ENCODE measurements around the gene GALR1.

The GALR1 gene

GRCh38 chr18:77250501-77250925 lies 865 bp downstream of the GALR1 start:
- H3K4me3 ChIP-seq (replicated peaks; ENCODE audit: low read depth, low read length): no peak overlapping the region
- DNase-seq (ENCODE audit: extremely low read depth, low read depth): no peak
- TF ChIP-seq, protein P1, sequence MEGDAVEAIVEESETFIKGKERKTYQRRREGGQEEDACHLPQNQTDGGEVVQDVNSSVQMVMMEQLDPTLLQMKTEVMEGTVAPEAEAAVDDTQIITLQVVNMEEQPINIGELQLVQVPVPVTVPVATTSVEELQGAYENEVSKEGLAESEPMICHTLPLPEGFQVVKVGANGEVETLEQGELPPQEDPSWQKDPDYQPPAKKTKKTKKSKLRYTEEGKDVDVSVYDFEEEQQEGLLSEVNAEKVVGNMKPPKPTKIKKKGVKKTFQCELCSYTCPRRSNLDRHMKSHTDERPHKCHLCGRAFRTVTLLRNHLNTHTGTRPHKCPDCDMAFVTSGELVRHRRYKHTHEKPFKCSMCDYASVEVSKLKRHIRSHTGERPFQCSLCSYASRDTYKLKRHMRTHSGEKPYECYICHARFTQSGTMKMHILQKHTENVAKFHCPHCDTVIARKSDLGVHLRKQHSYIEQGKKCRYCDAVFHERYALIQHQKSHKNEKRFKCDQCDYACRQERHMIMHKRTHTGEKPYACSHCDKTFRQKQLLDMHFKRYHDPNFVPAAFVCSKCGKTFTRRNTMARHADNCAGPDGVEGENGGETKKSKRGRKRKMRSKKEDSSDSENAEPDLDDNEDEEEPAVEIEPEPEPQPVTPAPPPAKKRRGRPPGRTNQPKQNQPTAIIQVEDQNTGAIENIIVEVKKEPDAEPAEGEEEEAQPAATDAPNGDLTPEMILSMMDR (IDR thresholded peaks at IDR 0.05; ENCODE audit: low read depth, low read length, missing control alignments): no peak

GRCh38 chr18:77250926-77251729 lies 1.5 kb downstream of the GALR1 start:
- TF ChIP-seq, protein P1 (IDR thresholded peaks at IDR 0.05; ENCODE audit: low read depth, low read length, missing control alignments): no peak
- no peak overlapping the region for H3K4me3 ChIP-seq (replicated peaks; ENCODE audit: low read depth, low read length)

DNA sequence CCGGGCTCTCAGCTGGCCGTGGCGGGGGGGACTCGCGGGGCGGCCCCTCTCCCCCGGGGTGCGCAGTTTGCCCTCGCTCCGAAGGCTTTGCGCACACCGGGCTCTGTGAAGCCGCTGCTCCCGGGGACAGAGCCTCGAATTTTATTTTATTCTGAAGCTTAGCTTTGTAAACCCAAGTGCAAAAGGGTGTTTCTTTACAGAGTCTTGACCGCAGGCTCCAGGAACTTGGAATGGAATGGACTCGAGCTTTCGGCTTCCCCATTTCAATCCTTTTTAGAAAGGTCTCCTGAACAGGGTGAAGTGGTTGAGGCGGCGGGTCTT lies 2.0 kb downstream of the GALR1 start:
- H3K4me3 ChIP-seq (replicated peaks; ENCODE audit: low read depth, low read length): no peak overlapping the region
- TF ChIP-seq, protein P1 (IDR thresholded peaks at IDR 0.05; ENCODE audit: low read depth, low read length, missing control alignments): no peak
- DNase-seq (ENCODE audit: extremely low read depth, low read depth): no peak

More at GRCh38 chr18:77250926-77251729, 1.5 kb downstream of the GALR1 start:
- no peak for DNase-seq (ENCODE audit: extremely low read depth, low read depth)

GRCh38 chr18:77254711-77255405 lies 5.2 kb downstream of the GALR1 start:
- TF ChIP-seq, protein P1 (IDR thresholded peaks at IDR 0.05; ENCODE audit: low read depth, low read length, missing control alignments): no peak
- no peak overlapping the region for H3K4me3 ChIP-seq (replicated peaks; ENCODE audit: low read depth, low read length)
- DNase-seq (ENCODE audit: extremely low read depth, low read depth): no peak

DNA sequence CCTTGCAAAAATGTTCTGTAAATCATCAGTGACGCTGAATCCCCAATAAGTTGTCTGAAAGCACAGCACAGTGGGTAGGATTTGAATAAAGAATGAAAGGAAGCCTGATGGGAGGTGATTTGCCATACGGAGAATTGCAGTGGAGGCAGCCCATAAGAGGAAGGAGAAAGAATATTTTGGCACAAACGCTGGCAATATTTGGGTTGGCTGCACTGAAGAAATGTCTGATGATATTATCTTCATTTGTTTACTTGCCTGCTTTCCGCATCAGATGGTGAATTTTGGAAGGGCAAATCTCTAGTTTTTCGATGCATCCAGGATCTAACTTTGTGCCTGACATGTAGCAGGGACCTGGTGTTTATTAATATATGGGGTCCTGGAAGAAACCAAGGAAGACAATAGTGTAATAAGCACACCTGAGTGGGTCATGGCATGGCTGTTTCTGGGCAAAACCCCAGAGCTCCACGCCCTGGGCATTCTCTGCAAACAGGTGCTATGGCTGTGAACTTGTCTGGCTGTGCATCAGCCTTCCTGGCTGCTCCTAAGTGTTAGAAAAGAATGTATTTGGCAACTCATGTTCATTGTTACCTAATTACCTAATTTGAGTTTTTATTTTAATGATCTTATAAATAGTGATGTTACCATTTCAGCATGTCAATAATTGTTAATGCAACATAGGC lies 5.9 kb downstream of the GALR1 start:
- no peak for DNase-seq (ENCODE audit: extremely low read depth, low read depth)
- H3K4me3 ChIP-seq (replicated peaks; ENCODE audit: low read depth, low read length): no peak overlapping the region

More for the DNA sequence above, 5.9 kb downstream of the GALR1 start:
- TF ChIP-seq, protein P1 (IDR thresholded peaks at IDR 0.05; ENCODE audit: low read depth, low read length, missing control alignments): no peak
